GM19239 (cell line): Measurements from ENCODE around the gene NWD2.
A peak's percentile ranks its signal among the peaks of the same experiment; 100 is the strongest.

Source experiments
- DNase-seq: peaks from one replicate; pipeline ENCODE4 v3.0.0; 2011; ENCODE audit warnings: low spot score; ENCODE audit not compliant: insufficient read length
- FAIRE-seq: peaks from 2 replicates; lab custom pipeline; 2011; peaks lifted over from hg19 to GRCh38; lab: Jason Lieb, UNC

NWD2 gene

GRCh38 chr4:37436546-37436945, 192.0 kb downstream of the NWD2 start:
- no peak for FAIRE-seq
- no peak for DNase-seq

DNA sequence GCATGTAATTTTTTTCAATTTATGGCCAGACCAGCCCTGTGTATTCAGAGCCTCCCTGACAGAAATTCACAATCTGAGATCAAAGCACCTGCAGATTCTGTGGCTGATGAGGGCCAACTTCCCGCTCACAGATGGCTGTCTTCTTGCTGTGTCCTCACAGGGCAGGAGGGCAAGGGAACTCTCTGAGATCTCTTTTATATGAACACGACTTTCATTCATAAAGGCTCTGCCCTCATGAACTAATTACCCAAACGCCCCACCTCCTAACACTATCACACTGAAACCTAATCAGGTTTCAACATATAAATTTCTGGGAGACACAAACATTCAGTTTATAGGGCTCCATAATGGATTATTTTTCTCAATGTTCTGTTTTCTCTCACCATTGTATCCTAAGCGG, 192.6 kb downstream of the NWD2 start:
- no peak for FAIRE-seq
- no peak for DNase-seq

- DNase-seq (no peak), FAIRE-seq (no peak)
These were observed 194.2 kb downstream of the NWD2 start for GRCh38 chr4:37438564-37439279.

GRCh38 chr4:37439809-37440474, 195.4 kb downstream of the NWD2 start:
- no peak for DNase-seq
- FAIRE-seq, result no peak

GRCh38 chr4:37440501-37440900, 196.0 kb downstream of the NWD2 start:
- DNase-seq (no peak), FAIRE-seq (no peak)

GRCh38 chr4:37441231-37442061, 196.9 kb downstream of the NWD2 start:
- DNase-seq, result no peak
- FAIRE-seq, result no peak

DNA sequence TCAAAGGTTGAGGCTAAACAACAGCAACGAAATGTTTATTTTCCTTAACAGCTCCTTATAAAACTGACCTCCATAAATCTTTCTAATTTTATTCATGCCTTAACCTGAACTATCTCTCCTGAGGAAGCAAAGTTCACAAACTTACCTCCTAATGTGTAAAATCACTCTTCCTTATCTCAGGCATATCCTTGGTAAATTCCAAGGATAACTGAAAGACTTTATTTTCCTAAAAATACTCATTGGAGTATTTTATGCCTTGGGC, 197.4 kb downstream of the NWD2 start:
- DNase-seq (no peak), FAIRE-seq (no peak)

DNA sequence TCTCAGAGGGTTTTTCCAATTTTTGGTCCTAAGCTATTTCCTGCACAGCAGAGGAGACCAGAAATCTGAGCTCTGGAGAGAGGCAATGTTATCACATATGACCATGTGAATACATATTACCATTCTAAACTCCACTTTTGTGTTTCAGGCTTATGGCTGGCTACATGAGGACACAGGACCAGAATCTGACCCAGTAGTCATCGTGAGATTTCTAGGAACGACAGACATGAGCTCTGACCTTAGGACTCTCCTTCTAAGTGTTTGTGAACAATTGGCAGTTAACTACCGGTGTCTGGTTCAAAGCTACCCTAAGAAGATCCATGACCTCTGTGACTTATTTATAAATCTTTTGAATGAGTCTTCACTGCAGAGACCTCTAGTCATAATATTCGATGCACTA, 198.6 kb downstream of the NWD2 start:
- FAIRE-seq (no peak), DNase-seq (no peak)

GRCh38 chr4:37445023-37445422, 200.5 kb downstream of the NWD2 start:
- DNase-seq, result no peak
- FAIRE-seq, result no peak

- DNase-seq (no peak), FAIRE-seq (no peak)
These were observed 201.5 kb downstream of the NWD2 start for GRCh38 chr4:37446016-37446415.

DNA sequence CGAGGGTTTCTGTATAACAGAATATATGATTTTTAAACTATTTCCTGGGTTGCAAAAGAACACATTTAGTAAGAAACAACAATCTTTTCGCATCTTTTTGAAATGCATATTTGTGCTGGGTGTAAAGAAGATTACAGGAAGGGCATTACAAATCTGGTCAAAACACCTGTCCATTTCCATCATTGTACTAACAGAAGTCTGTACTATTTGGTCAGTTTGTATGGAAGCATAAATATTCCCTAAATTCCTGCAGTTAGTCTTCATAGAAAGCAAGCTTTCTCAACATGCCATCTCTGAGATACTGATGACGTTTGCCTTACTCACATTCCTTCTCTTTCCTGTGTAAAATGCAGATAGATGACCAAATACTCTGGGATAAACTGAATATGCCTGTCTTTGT, 203.3 kb downstream of the NWD2 start:
- DNase-seq, result no peak
- no peak for FAIRE-seq

- FAIRE-seq, result no peak
- no peak for DNase-seq
These were observed 205.8 kb downstream of the NWD2 start for GRCh38 chr4:37450309-37450708.

- FAIRE-seq (no peak), DNase-seq (no peak)
These were observed 206.4 kb downstream of the NWD2 start for GRCh38 chr4:37450911-37451310.

GRCh38 chr4:37451656-37452055, 207.1 kb downstream of the NWD2 start:
- DNase-seq (no peak), FAIRE-seq (no peak)

DNA sequence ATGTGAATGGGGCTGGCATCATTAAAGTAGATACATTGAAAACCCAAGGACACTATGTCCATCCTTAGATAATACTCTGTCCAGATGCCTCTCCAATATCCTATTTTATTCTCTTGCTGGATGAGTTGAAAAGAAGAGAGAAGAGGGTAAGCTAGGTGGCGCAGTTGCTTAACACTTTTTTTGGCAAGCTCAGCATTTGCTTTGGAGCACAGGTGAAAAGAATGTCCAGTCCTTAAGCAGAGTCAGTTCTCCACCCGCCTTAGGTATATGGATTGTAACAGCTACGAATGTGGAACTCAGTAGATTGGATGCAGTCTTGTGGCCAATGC, 208.4 kb downstream of the NWD2 start:
- FAIRE-seq (peak; percentile 96), DNase-seq (peak; percentile 48)

GRCh38 chr4:37453281-37453998, 208.9 kb downstream of the NWD2 start:
- DNase-seq (peak; percentile 35), FAIRE-seq (no peak)

- DNase-seq (no peak), FAIRE-seq (no peak)
These were observed 209.7 kb downstream of the NWD2 start for GRCh38 chr4:37453999-37454800.

GRCh38 chr4:37455301-37456131, 211.0 kb downstream of the NWD2 start:
- FAIRE-seq, result no peak
- no peak for DNase-seq

DNA sequence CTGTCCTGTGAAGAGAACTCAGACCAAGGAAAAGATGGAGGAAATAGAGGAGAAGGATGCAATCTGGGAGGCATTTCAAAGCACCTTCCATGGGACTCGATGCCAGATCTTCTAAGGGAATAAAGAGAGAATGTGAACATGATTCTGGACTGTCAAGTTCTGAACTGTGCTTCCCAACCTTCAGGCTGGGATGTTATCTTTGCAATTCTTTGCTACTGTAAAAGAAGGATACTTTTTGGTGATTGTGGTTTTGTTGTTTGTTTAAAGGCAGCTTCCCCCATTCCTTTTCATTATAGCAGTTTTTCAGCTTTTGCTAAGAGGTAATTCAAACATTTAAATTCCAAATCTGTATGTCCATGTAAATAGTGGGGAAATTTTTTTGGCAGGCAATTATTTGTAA, 217.3 kb downstream of the NWD2 start:
- FAIRE-seq, result no peak
- no peak for DNase-seq
